ENCODE results near the gene ADAMTS6.

GRCh38 chr5:65440456-65440855 is 41.3 kb downstream of the ADAMTS6 start:
- TF ChIP-seq, protein P1, sequence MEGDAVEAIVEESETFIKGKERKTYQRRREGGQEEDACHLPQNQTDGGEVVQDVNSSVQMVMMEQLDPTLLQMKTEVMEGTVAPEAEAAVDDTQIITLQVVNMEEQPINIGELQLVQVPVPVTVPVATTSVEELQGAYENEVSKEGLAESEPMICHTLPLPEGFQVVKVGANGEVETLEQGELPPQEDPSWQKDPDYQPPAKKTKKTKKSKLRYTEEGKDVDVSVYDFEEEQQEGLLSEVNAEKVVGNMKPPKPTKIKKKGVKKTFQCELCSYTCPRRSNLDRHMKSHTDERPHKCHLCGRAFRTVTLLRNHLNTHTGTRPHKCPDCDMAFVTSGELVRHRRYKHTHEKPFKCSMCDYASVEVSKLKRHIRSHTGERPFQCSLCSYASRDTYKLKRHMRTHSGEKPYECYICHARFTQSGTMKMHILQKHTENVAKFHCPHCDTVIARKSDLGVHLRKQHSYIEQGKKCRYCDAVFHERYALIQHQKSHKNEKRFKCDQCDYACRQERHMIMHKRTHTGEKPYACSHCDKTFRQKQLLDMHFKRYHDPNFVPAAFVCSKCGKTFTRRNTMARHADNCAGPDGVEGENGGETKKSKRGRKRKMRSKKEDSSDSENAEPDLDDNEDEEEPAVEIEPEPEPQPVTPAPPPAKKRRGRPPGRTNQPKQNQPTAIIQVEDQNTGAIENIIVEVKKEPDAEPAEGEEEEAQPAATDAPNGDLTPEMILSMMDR (IDR thresholded peaks at IDR 0.05) = no peak
- TF ChIP-seq POLR2A (IDR thresholded peaks at IDR 0.05) (no peak), EP300 (IDR thresholded peaks at IDR 0.05) (no peak)
